Esophagus muscularis mucosa (tissue), 4 donors: ENCODE measurements around the gene SOBP. TPM values are rescaled to one million over a fixed set of nuclear protein-coding genes. Genes with fewer than 3 reads are reported as not detected.

ENCODE experiments used
- DNase-seq: peaks from one replicate; pipeline ENCODE4 v3.0.0-alpha.2; 2017; ENCODE audit errors: extremely low spot score
- H3K27ac ChIP-seq, 4 donors: fragments of 200-600 bp; sonication (generic); replicated peaks in 1 of 4; 1 replicate in 3 of 4; 2 replicates in 1 of 4; pipeline ENCODE4 v1.5.1; 2016 to 2019; ENCODE audit warnings: mild to moderate bottlenecking in 1 of 4
- H3K27me3 ChIP-seq, 4 donors: fragments of 200-600 bp; sonication (generic); one replicate each; pipeline versions ENCODE4 v1.5.1 to v1.6.0; 2016 to 2019
- H3K36me3 ChIP-seq, 4 donors: fragments of 200-600 bp; sonication (generic); one replicate each; pipeline ENCODE4 v1.5.1; 2016 to 2019
- H3K4me1 ChIP-seq, 4 donors: fragments of 200-600 bp; sonication (generic); one replicate each; pipeline ENCODE4 v1.5.1; 2016 to 2019
- H3K4me3 ChIP-seq, 4 donors: fragments of 200-600 bp; sonication (generic); 1 replicate in 2 of 4; 2 replicates in 2 of 4; pipeline ENCODE4 v1.5.1; 2016 to 2019; ENCODE audit warnings: mild to moderate bottlenecking in 4 of 4, moderate library complexity in 1 of 4
- H3K9me3 ChIP-seq, 4 donors: fragments of 200-600 bp; sonication (generic); 1 replicate in 3 of 4; 2 replicates in 1 of 4; pipeline ENCODE4 v1.5.1; 2016 to 2019
- EP300 ChIP-seq: sonication (generic); formaldehyde crosslinking; IDR thresholded peaks from one replicate; pipeline ENCODE4 v1.6.1; 2017; ENCODE audit warnings: antibody characterized with exemption
- POLR2A ChIP-seq: fragments of 450-650 bp; IDR thresholded peaks from one replicate; pipeline ENCODE4 v1.6.1; 2017; ENCODE audit warnings: antibody characterized with exemption, moderate library complexity, mild to moderate bottlenecking, low read depth
- POLR2AphosphoS5 ChIP-seq, 2 donors: sonication (generic); formaldehyde crosslinking; IDR thresholded peaks; one replicate each; pipeline ENCODE4 v1.6.1; 2017; ENCODE audit warnings: antibody characterized with exemption in 2 of 2
- WGBS: methylation state at CpG from one replicate; pipeline ENCODE4 v1.1.5; 2018; 5-methylcytosine and 5-hydroxymethylcytosine counted together
- intact Hi-C: fragments of 100-400 bp; cut with DNase I; formaldehyde crosslinking; loops from one replicate; pipeline ENCODE4 v1.15.1; 2023
- total RNA-seq, 4 donors: library from RNA; depleted of rRNA; stranded (reverse); fragments of >200 nt; gene quantifications; one replicate each; pipeline versions ENCODE4 v1.1.0 to v1.2.1, GENCODE V29; 2016
- TF ChIP-seq, protein P1 (sequence below), 3 experiments: fragments of 200-600 bp in 2 of 3; fragments of 450-650 bp in 1 of 3; sonication (generic) in 2 of 3; IDR thresholded peaks; one replicate each; pipeline ENCODE4 v1.5.1; 2017 to 2019; ENCODE audit warnings: antibody characterized with exemption in 3 of 3, mild to moderate bottlenecking in 2 of 3, moderate library complexity in 1 of 3

The SOBP gene
- total RNA-seq, 4 donors from 2014 or later, result 18.6 to 44.1 (median 27.6) TPM

DNA sequence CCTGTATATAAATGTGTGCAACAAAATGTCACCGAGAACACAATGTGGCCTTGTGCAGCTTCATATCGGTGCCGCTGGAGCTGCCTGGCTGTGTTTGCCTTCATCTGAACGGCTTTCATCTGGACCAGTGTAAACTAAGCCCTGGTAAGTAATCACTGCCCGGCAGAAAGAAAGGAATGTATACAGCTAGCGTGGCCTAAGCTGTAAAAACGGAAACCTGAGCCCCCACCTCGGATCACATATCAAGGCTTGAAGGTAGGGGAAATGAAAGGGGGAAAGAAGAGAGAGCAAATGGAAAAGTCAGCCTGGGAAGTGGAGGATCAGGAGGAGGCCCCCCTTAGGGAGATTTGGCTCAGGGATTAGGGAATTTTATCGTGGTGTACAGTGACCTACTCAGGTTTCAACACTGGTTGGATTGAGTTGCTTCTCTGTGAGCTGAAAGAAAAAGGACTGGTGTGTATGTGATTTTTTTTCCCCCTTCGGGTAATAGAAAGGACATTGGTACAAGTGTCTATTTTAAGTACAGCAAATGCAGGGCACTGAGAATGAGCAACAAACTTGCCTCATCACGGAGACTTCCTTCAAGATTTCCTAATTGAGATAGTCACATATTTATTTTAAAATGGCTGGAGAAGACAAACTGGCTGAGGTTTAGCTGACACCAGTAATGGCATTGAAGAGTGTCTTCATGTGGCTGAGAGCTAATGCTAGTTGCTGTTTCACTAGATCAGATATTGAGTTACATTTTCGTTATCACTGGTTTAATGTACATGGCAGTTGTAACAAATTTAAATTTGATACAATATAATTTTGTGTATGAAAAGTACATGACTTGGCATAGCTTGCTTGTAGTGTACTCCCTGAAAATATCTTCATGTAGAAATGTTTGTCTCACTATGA, 3.5 kb downstream of the SOBP start:
- no peak for DNase-seq
- Histone ChIP-seq H3K4me3 (peak overlapping the region; percentile 76 to 87 (median 80)), H3K4me1 (peaks cover 46 to 85% (median 83%) of the 10 kb centered on the region in 4 donors), H3K27me3 (no peaks in the 10 kb centered on the region), H3K27ac (peak overlapping the region; percentile 87 to 92 (median 90)), H3K9me3 (no peaks in the 10 kb centered on the region), H3K36me3 (no peaks in the 10 kb centered on the region)
- TF ChIP-seq POLR2A (no peak), POLR2AphosphoS5 (IDR thresholded peaks at IDR 0.05) (peak in 1 of 2 donors; percentile 33)
- intact Hi-C loops, result loop anchor here (5.0 kb wide), 1 partner anchor 39 kb away; no protein-coding TSS in a partner anchor
- WGBS, result 24% methylated on average over 12 of the region's 12 CpGs

DNA sequence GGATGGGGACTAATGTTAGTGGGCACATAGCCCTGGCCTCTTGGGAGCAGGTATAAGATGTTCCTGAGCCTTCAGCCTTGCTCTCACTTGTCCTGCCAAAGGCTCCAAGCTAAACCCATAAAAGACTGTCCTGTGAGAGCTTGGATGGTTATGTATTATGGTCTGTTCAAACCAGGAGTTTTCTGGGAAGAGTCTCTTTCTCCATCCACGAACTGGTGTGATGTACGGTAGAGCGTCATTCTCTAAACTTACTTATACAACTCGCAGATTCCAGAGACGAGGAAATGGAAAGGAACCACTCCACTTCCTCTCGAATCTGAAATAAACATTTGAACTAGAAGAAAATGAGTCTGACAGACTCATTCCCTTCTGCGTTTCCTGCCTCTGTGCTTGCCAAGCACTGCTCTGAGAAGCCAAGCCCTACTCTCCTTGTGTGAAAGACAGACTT, 5.3 kb downstream of the SOBP start:
- peak overlapping the region; percentile 87 to 92 (median 90) for H3K27ac ChIP-seq
- H3K9me3 ChIP-seq, result no peaks in the 10 kb centered on the region
- H3K4me1 ChIP-seq, result peaks cover 45 to 92% (median 90%) of the 10 kb centered on the region in 4 donors
- no peaks in the 10 kb centered on the region for H3K27me3 ChIP-seq
- no peak for DNase-seq
- WGBS, result 4% methylated on average over 7 of the region's 7 CpGs
- TF ChIP-seq, protein P1, sequence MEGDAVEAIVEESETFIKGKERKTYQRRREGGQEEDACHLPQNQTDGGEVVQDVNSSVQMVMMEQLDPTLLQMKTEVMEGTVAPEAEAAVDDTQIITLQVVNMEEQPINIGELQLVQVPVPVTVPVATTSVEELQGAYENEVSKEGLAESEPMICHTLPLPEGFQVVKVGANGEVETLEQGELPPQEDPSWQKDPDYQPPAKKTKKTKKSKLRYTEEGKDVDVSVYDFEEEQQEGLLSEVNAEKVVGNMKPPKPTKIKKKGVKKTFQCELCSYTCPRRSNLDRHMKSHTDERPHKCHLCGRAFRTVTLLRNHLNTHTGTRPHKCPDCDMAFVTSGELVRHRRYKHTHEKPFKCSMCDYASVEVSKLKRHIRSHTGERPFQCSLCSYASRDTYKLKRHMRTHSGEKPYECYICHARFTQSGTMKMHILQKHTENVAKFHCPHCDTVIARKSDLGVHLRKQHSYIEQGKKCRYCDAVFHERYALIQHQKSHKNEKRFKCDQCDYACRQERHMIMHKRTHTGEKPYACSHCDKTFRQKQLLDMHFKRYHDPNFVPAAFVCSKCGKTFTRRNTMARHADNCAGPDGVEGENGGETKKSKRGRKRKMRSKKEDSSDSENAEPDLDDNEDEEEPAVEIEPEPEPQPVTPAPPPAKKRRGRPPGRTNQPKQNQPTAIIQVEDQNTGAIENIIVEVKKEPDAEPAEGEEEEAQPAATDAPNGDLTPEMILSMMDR (IDR thresholded peaks at IDR 0.05), result no peak
- no peak for TF ChIP-seq EP300
- peak; percentile 52 to 54 for TF ChIP-seq POLR2AphosphoS5 (IDR thresholded peaks at IDR 0.05)
- no peak for TF ChIP-seq POLR2A
- intact Hi-C loops, result no loop called here
- H3K4me3 ChIP-seq, result peak overlapping the region; percentile 23 to 29 (median 27)
- no peaks in the 10 kb centered on the region for H3K36me3 ChIP-seq

DNA sequence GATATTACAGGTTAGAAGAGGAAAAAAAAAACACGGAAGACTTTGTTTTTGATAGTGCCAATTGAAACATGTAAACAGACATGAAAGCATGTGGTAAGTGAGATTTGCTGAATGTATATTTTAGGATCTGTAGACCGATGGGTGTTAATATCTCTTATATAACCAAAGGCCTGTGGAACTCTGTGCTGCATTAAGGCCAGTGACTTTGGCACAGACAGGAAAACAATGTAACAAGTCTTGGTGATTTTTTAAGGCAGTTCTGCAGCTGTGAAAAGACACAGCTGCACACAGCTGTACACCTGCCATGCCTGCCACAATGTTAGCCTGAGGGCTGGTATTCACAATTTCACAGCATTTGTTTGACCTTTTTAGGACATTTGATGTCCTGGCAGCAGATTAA, 6.1 kb downstream of the SOBP start:
- peaks cover 45 to 91% (median 85%) of the 10 kb centered on the region in 4 donors for H3K4me1 ChIP-seq
- no peak for DNase-seq
- H3K27me3 ChIP-seq, result no peaks in the 10 kb centered on the region
- WGBS, result 27% methylated on average over 2 of the region's 2 CpGs
- intact Hi-C loops, result no loop called here
- H3K27ac ChIP-seq, result peak overlapping the region; percentile 87 to 92 (median 90)
- no peaks in the 10 kb centered on the region for H3K36me3 ChIP-seq
- H3K4me3 ChIP-seq, result peak overlapping the region in 1 of 4 donors; percentile 27
- H3K9me3 ChIP-seq, result no peaks in the 10 kb centered on the region
- TF ChIP-seq POLR2AphosphoS5 (IDR thresholded peaks at IDR 0.05) (no peak), EP300 (no peak), POLR2A (no peak)
- TF ChIP-seq, protein P1 (IDR thresholded peaks at IDR 0.05), result no peak

DNA sequence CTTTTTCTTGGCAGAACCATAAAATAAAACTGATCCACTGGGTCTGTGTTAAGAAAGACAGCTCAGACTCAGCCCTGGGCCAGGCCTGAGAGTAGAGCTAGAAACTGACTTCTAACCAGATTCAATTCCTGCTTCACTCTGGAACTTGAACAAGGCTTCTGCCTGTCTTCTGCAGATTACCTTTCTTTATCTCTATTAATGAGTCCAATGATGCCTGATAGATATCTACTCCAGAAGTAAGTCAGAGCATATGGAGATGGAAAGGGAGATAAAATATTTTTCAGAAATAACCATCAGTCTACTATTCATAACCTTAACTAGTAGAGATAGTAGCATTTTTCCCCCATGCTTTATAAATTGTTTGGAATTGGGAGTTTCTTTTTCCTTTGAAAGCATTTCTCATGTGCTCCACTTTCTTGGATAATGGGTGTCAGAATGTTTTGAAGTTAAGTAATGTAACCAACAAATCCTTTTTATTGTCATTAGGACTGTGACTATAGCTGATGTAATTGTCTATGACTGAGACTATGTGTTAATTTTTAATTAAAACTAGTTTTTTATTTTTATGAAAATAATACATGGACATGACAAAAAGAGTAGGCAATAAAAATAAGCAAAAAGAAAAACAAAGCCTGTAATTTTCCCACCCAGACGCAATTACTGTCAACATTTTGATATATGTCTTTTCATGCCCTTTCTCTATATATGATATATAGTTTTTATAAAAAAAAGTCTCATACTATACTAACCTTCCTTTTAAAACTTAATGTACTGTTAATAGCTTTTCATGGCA, 7.2 kb downstream of the SOBP start:
- Histone ChIP-seq H3K27ac (peak overlapping the region; percentile 87 to 92 (median 90)), H3K4me3 (no peak overlapping the region), H3K4me1 (peaks cover 38 to 84% (median 74%) of the 10 kb centered on the region in 4 donors), H3K36me3 (no peaks in the 10 kb centered on the region), H3K9me3 (no peaks in the 10 kb centered on the region), H3K27me3 (no peaks in the 10 kb centered on the region)
- TF ChIP-seq EP300 (no peak), POLR2A (no peak), POLR2AphosphoS5 (IDR thresholded peaks at IDR 0.05) (no peak)
- TF ChIP-seq, protein P1 (IDR thresholded peaks at IDR 0.05), result no peak
- no peak for DNase-seq
- intact Hi-C loops, result no loop called here
- 89% methylated on average over 1 of the region's 1 CpG for WGBS
